ENCODE data around the gene CHN2.

Gene CHN2

GRCh38 chr7:29335188-29336083, 140.9 kb downstream of the CHN2 start:
- DNase-seq (ENCODE audit: low spot score), result no peak

- DNase-seq (ENCODE audit: low spot score), result no peak
These were observed 143.1 kb downstream of the CHN2 start for GRCh38 chr7:29337546-29338116.

- DNase-seq (ENCODE audit: low spot score), result no peak
These were observed 146.1 kb downstream of the CHN2 start for GRCh38 chr7:29340696-29341095.

GRCh38 chr7:29341156-29341555, 146.6 kb downstream of the CHN2 start:
- no peak for DNase-seq (ENCODE audit: low spot score)

GRCh38 chr7:29342761-29343160, 148.2 kb downstream of the CHN2 start:
- no peak for DNase-seq (ENCODE audit: low spot score)

DNA sequence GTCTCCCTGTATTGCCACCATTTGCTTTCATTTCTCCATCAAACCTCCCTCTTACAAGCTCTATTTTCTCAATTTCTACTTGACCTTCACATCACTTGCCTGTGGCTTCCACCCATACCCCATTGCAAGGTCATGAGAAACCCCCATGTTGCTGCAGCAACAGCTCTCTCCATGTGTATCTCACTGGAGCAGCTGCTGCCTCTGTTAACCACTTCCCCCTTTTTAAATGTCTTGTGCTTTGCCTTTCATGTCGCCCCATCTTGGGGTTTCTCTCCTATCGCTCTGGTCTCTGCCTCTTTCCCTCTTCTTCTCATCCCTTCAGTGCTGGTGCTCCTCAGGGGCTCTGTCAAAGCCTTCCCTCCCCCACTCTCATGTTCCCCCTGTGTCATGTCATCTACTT, 148.8 kb downstream of the CHN2 start:
- DNase-seq (ENCODE audit: low spot score), result no peak

DNA sequence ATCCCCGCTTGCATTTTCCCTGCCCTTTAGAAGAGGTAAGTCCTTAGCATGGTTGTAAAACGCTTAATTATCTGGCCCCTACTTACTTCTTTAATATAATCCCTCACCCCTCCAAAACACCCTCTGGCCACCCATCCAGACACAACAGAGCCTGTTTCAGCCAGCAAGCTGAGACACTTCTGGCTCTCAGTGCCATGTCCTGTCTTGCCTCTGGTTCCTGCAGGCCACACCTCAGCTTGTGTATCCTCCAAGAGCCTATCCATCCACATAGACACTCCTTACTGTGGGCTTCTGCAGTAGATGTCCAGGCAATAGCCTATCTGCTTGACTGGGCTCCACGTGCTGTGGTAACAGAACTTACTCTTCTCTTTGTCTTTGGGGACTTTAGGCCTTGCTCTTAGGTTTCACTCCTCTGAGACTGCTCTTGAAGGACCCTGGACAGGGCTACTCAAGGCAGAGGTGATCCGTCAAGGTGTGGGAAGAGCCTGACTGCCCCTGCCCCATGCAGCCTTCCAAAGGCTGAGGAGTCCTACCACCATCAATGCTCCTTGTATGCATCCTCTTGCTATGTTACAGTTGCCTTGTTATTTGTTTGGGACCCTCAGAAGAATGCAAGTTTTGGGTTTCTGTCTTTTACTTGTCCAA, 149.9 kb downstream of the CHN2 start:
- DNase-seq (ENCODE audit: low spot score), result no peak

DNA sequence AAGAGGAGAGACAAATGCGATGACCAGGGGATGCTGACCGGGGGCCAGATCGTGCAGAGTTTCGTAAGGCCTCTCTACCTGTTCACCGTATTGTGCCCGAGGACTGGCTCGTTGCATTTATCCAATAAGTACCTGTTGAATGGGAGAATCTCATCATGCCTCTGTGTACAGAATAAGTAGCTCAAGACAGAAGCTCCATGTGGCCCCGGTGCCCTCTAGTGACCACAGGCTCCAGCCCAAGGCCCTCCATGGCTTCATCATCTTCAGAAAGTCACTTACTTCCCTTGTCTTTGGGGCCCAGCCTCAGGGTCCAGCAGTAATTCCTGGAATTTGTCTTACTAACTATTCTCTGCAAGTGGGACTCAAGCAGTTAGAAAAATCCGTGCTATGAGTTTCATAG, 151.0 kb downstream of the CHN2 start:
- no peak for DNase-seq (ENCODE audit: low spot score)

DNA sequence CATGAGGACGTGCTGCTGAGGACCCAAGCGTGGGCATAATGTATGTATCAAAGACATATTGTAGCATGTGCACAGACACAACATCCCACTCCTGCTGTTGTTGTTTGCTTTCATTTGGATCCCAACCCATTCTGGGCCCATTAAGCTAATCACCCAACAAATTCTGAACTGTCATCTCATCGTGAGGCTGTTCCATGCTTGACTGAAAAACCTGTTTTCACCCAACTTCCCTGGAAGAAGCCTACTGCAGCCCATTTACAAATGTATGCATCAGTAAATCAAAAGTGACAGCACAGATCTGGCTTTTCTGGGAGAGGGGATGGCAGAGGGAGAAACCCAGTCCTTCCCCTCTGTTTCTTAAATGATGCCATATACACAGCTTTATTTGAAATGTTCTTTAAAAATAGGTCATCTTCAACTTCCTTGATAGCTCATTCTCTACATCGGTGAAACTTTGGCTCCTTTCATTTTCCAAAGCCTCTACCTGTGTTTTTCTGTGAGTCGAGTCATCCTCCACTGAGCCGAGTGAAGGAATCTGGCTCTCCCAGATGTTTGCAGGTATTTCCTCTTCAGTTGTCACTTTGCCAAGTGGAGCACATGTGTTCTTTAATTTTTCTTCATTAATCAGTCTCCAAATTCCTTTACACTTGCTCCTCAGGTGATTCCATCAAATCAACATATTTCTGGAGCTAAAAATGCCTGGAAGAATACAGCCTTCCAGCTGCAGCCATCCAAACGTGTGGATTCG, 151.8 kb downstream of the CHN2 start:
- no peak for DNase-seq (ENCODE audit: low spot score)

DNA sequence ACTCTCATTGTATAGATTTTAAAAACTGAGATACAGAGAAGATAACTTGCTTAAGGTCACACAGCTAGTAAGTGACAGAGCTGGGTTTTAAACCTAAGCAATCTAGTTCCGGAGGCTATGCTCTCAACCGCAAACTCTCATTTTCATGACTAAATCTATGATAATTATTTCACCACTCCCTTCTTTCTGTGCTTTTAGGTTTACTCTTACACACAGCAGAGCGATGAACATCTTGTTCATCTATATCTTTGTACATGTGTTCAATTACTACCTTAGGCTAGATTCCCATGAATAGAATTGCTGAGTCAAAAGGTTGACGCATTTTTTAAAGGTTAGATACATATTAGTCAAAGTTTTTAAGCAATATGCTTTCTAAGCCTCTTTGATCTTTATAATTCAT, 154.8 kb downstream of the CHN2 start:
- no peak for DNase-seq (ENCODE audit: low spot score)

DNA sequence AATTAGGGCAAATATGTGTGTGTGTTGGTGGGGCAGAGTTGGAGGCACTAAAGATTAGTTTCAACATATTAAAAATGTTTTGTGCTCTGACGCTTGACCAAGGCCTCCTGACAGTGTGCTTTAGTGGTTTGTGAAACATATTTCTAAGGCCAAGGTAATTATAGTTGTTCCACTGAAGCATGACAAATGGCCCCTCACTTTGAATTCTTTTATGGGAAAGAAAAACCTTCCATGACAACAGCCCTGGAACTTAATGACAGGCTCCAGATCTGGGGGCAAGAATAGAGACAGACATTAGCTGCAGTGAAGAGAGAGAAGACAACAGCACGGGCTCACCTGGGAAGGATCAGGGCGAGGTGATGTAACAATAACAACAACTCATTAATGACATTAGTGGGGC, 155.8 kb downstream of the CHN2 start:
- DNase-seq (ENCODE audit: low spot score), result no peak

GRCh38 chr7:29352041-29352440, 157.5 kb downstream of the CHN2 start:
- no peak for DNase-seq (ENCODE audit: low spot score)

DNA sequence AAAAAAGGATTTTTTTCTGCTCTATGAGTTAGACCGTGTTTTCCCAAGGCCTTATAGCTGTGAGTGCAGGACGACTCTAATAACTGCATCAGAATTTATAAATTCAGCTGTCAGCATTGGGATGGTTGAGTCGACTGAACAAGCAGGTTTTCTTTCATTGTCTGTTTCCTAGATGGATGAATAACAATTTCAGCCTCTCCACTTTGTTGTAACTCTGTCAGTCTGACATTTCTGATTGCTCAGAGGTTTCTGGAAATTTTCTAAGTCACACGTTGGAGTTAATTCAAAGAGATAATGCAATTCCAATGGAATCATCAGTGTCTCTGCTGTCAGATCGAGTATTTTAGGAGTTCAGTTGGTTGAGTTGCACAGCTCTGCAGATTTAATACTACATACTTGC, 159.2 kb downstream of the CHN2 start:
- DNase-seq (ENCODE audit: low spot score), result no peak

DNA sequence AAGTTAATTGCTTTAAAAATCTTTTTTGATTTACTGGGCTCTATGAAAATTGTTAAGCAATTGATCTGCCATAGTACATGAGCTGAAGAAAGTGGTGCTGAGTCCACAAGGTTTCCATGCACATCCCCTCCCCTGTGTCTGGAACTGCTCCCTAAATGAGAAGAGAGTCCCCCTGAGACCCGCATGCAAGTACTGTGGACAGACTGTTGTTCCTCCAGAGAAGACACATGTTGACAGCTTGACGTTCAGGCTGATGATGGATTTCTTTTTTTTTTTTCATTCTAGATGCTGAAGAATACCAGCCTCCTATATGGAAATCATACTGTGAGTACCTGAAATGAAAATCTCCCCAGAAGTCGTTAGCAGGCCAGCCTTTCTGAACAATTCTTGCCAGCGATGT, 159.8 kb downstream of the CHN2 start:
- no peak for DNase-seq (ENCODE audit: low spot score)

GRCh38 chr7:29355388-29355787, 160.8 kb downstream of the CHN2 start:
- no peak for DNase-seq (ENCODE audit: low spot score)

DNA sequence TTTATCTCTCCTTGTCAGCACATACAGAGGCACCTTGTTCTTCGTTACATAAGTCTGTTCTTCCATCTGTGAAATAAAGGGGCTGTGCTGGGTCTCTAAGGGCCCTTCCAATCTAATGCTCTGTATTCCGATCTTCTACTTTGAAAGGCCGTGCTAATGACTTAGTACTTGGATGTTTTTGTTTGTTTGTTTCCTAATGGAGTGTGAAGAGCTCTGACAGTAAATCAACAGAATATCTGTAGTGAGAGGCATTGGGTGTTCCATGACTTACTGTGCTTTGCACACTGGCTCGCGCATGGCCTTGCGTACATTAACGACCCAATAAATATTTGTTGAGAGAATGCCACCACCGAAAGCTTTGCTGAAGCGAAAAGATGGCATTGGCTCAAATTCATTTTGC, 162.1 kb downstream of the CHN2 start:
- DNase-seq (ENCODE audit: low spot score), result no peak

GRCh38 chr7:29359482-29360093, 165.0 kb downstream of the CHN2 start:
- no peak for DNase-seq (ENCODE audit: low spot score)

DNA sequence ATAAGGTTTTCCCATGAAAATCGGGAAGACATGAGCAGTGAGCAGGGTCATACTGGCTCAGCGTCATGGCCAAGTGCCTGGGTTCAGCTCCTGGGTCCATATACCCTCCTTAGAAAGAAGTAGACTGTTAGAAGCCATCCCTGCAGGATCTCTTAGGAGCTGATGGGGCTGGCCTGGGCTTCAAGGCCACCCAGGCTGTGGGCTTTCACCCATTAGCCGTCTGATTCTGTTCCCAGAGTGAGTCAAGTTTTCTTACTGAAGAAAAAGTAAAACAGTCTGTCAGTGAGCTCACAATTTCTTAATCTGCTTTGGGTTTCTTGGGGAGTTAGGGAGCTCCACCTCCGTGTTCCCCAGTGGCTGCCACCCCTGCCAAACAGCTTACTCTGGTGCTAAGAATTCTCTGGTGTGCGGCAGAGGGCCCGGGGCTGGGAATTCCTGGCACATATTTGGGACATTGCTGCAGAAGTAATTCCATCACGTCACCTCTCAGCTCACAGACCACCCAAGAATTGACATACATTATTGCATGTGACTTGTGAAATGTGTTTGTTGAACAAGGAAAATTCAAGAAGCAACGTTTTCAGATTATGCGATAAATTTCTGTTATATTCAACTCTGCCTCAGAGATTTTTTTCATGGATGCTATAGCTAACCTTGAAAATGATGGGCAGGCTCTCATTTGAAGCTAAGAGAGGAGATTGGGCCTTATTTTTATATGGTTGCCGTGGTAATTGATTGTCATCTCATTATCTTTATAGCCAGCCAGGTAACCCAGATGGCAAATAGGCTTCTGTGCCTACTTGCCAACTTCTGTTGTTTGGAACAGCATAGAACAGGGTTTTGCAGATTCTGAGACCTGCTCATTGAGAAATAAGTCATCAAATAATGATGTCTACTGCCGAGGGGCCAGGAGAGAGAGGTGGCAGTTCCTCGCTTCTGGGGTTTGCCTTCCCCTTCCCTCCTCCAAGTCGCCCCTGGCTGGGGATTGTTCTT, 166.4 kb downstream of the CHN2 start:
- DNase-seq (ENCODE audit: low spot score), result no peak

DNA sequence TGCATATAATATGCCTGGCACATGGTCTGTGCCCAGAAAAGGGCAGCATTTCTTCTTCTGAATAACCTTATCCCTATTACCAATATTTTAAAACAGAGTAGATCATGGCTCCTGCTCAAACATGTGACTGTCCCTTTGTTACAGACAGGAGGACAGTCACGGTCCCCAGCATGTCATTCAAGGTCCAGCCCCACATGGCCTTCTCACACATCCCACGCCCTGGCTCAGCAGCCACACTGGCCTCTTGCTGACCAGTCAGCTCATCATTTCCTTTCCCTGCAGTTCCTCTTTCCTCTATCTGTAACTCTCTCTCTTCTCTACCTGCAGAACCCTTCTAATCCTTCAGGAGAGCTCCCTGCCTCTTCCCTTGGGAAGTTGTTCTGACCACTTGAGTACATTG, 167.8 kb downstream of the CHN2 start:
- no peak for DNase-seq (ENCODE audit: low spot score)

DNA sequence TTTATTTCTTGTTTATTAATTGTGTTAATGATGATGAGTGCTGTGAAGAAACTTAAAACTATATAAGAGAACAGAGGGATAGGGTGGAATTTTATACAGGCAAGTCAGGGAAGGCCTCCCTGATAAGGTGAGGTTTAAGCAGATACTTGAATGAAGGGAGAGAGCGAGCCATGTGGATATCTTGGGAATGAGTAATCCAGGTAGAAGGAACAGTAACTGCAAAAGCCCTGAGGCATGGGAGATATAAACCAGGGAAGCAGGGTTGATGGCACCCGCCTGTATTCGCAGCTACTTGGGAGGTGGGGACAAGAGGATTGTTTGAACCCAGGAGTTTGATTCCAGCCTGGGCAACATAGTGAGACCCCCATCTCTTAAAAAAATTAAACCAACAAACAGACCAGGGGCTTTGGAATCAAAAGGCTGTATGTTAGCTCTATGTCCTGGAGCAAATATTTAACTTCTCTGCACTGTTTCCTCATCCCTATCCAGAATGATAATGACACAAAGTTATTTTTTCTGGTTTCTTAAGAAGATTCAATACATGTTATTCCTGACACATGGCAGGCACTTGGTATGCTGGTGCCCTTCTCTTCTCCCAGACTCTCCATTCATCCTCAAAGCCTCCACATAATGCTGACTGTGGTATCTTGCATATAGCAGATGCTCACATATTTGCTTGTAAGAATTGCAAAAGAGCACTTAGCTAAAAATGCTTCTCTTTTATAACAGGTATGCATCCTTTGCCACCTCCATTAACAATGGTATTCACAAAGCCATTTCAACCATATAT, 169.3 kb downstream of the CHN2 start:
- DNase-seq (ENCODE audit: low spot score), result no peak

Measured in D341Med (cell line).